Parathyroid adenoma (tissue), 2 donors: ENCODE data around the gene C14orf180.

Experiments used
- H2AFZ ChIP-seq: fragments of 300-600 bp; sonication (generic); one replicate; pipeline ENCODE4 v1.7.0; 2017; ENCODE audit warnings: antibody characterized with exemption, mild to moderate bottlenecking
- H3K27ac ChIP-seq: fragments of 300-600 bp; sonication (generic); one replicate; pipeline ENCODE4 v1.7.0; 2017
- H3K27me3 ChIP-seq: fragments of 300-600 bp; sonication (generic); one replicate; pipeline ENCODE4 v1.7.0; 2017; ENCODE audit warnings: low read length; ENCODE audit not compliant: control insufficient read depth, insufficient read depth
- H3K36me3 ChIP-seq: fragments of 300-600 bp; sonication (generic); one replicate; pipeline ENCODE4 v1.7.0; 2017; ENCODE audit warnings: low read length; ENCODE audit not compliant: control insufficient read depth, insufficient read depth
- H3K4me1 ChIP-seq: fragments of 300-600 bp; sonication (generic); one replicate; pipeline ENCODE4 v1.7.0; 2017; ENCODE audit warnings: control low read depth
- H3K4me2 ChIP-seq: fragments of 300-600 bp; sonication (generic); one replicate; pipeline ENCODE4 v1.7.0; 2017; ENCODE audit warnings: low read length
- H3K4me3 ChIP-seq: fragments of 300-600 bp; sonication (generic); one replicate; pipeline ENCODE4 v1.7.0; 2017; ENCODE audit warnings: low read depth, low read length
- H3K79me2 ChIP-seq: fragments of 300-600 bp; sonication (generic); one replicate; pipeline ENCODE4 v1.7.0; 2017; ENCODE audit warnings: control low read depth
- H3K9ac ChIP-seq: fragments of 300-600 bp; sonication (generic); one replicate; pipeline ENCODE4 v1.7.0; 2017; ENCODE audit warnings: mild to moderate bottlenecking
- H3K9me3 ChIP-seq: fragments of 300-600 bp; sonication (generic); one replicate; pipeline ENCODE4 v1.7.0; 2017; ENCODE audit warnings: low read length; ENCODE audit not compliant: control insufficient read depth
- TF ChIP-seq, protein P1 (sequence below): fragments of 300-600 bp; sonication (generic); IDR thresholded peaks from one replicate; pipeline ENCODE4 v1.7.0; 2017; ENCODE audit warnings: antibody characterized with exemption, mild to moderate bottlenecking
- donor health status: primary hyperparathyroidism.

Gene C14orf180

DNA sequence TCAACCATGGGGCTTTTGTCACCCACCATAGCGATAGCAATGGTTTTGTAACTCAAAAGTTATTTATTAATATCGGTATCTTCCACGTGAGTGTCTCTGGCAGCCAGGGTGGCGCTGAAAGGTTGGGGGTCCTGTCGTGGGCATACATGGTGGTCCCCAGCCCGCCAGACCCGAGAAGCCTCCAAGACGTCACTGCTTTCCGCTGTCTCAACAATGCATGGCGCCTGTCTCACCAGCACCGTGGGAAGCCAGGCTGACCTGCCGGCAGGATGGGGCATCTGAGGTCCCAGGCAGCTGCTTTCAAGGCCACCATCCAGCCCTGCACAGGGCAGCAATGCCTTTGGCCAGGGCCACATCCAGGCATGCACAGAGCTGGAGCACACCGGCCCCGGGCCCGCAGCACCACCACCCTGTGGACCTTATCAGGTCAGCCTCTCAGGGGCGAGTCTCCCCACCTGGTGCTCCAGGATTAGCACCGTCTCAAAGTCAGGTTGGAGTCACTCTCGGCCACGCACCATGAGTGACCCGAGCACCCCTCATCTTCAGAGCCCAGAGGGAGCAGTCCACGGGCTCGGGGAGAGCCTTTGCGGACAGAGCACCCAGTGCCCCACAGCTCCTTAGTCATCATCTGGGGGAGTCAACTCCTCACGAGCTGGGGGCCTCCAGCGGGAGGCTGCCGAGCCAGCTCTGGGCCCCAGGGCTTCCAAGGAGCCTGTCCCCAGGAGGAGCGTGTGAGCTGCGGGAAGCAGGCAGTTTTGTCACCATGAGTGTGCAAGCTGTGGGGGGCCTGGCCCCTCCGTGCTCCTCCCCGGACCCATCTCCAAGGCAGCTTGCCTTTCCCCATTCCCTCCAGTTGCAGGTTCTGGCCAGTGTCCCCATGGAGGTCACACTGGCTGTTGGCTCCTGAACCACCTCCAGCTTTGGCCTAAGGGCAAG lies 14.6 kb upstream of the C14orf180 start:
- Histone ChIP-seq H3K4me1 (no peaks in the 10 kb centered on the region), H3K27me3 (no peaks in the 10 kb centered on the region)
- TF ChIP-seq, protein P1, sequence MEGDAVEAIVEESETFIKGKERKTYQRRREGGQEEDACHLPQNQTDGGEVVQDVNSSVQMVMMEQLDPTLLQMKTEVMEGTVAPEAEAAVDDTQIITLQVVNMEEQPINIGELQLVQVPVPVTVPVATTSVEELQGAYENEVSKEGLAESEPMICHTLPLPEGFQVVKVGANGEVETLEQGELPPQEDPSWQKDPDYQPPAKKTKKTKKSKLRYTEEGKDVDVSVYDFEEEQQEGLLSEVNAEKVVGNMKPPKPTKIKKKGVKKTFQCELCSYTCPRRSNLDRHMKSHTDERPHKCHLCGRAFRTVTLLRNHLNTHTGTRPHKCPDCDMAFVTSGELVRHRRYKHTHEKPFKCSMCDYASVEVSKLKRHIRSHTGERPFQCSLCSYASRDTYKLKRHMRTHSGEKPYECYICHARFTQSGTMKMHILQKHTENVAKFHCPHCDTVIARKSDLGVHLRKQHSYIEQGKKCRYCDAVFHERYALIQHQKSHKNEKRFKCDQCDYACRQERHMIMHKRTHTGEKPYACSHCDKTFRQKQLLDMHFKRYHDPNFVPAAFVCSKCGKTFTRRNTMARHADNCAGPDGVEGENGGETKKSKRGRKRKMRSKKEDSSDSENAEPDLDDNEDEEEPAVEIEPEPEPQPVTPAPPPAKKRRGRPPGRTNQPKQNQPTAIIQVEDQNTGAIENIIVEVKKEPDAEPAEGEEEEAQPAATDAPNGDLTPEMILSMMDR = no peak

GRCh38 chr14:104567141-104567956 lies 12.2 kb upstream of the C14orf180 start:
- TF ChIP-seq, protein P1 = no peak
- Histone ChIP-seq H3K4me2 (no peak overlapping the region), H3K4me3 (no peak overlapping the region), H3K27me3 (no peaks in the 10 kb centered on the region), H3K9ac (no peak overlapping the region), H3K79me2 (no peaks in the 10 kb centered on the region), H3K36me3 (no peaks in the 10 kb centered on the region), H3K9me3 (no peaks in the 10 kb centered on the region), H3K27ac (no peak overlapping the region), H2AFZ (no peak overlapping the region), H3K4me1 (no peaks in the 10 kb centered on the region)

More for the DNA sequence above, 14.6 kb upstream of the C14orf180 start:
- H3K9me3 ChIP-seq = no peaks in the 10 kb centered on the region
- no peak overlapping the region for H3K4me3 ChIP-seq
- no peak overlapping the region for H3K9ac ChIP-seq
- no peak overlapping the region for H3K4me2 ChIP-seq
- H3K79me2 ChIP-seq = no peaks in the 10 kb centered on the region
- no peak overlapping the region for H2AFZ ChIP-seq
- H3K27ac ChIP-seq = no peak overlapping the region
- no peaks in the 10 kb centered on the region for H3K36me3 ChIP-seq

GRCh38 chr14:104567957-104568225 lies 11.7 kb upstream of the C14orf180 start:
- Histone ChIP-seq H3K4me1 (no peaks in the 10 kb centered on the region), H3K9ac (no peak overlapping the region), H3K4me2 (no peak overlapping the region), H3K4me3 (no peak overlapping the region), H3K9me3 (no peaks in the 10 kb centered on the region), H3K27ac (no peak overlapping the region), H3K36me3 (no peaks in the 10 kb centered on the region), H3K27me3 (no peaks in the 10 kb centered on the region), H3K79me2 (no peaks in the 10 kb centered on the region), H2AFZ (no peak overlapping the region)
- TF ChIP-seq, protein P1 = no peak

DNA sequence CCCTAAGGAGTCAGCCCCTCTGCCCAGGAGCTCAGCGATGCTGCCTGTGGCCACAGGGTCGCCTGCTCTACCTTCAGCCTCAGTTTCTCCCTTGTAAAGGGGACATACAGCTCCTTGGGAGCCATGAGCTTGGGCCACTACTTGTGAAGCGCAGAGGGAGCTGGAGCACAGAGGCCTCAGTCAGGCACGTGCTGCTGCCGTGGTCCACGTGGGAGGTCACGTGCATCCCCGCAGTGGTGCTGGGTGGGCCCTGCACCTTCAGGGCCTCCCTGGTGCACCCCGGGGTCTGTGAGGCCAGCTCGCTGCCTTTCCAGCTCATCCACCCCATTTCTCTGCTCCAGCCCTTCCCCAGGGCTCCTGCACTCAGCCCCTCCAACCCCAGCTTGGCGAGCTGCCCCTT lies 10.9 kb upstream of the C14orf180 start:
- H3K9ac ChIP-seq = no peak overlapping the region
- H3K4me3 ChIP-seq = no peak overlapping the region
- TF ChIP-seq, protein P1 = no peak
- H2AFZ ChIP-seq = no peak overlapping the region
- H3K4me2 ChIP-seq = no peak overlapping the region
- no peak overlapping the region for H3K27ac ChIP-seq
- no peaks in the 10 kb centered on the region for H3K27me3 ChIP-seq
- no peaks in the 10 kb centered on the region for H3K79me2 ChIP-seq
- H3K36me3 ChIP-seq = no peaks in the 10 kb centered on the region
- H3K9me3 ChIP-seq = no peaks in the 10 kb centered on the region
- no peaks in the 10 kb centered on the region for H3K4me1 ChIP-seq
